RWPE1 (cell line): ENCODE results near the gene CCL1.

Source experiments
- CTCF ChIA-PET: fragments of 350-600 bp; sonication (Branson Sonifier 250); formaldehyde crosslinking; extraction: SDS; loops from one replicate; lab custom pipeline; 2021; lab: Yijun Ruan, JAX
- POLR2A ChIA-PET: fragments of 400-600 bp; formaldehyde crosslinking; extraction: SDS; loops from one replicate; lab custom pipeline; 2020; ENCODE audit warnings: antibody characterized with exemption; ENCODE audit not compliant: low non-redundant PET; lab: Yijun Ruan, JAX
- DNase-seq: peaks from one replicate; pipeline ENCODE4 v3.0.0; 2012; ENCODE audit warnings: low spot score
- H3K27ac ChIP-seq: fragments of 450-650 bp; 2 replicates; pipeline ENCODE4 v1.5.1; 2017
- CTCF ChIP-seq: fragments of 450-650 bp; conservative IDR thresholded peaks from 2 replicates; pipeline ENCODE4 v1.5.1; 2017; ENCODE audit warnings: low read depth, mild to moderate bottlenecking

Gene CCL1

DNA sequence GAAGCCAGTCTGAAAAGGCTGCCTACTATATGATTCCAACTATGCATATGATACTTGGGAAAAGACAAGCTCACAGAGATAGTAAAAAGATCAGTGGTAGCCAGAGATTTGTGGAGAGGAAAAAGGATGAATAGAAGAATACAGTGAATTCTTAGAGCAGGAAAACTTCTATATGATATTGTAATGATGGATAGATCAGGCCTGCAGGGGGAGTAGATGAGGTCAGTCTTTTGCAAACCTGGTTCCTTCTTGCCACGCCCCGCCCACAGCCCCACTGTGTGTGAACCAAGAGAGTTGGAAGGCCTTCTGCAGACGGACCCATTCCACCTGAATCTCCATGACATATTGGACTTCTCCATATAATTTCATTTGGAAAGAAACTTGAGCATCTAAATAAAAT lies 44.6 kb downstream of the CCL1 start:
- DNase-seq: no peak
- CTCF ChIA-PET: interaction anchor here (0.6 kb wide), 2 partner anchors 216 to 460 kb away, joined by 3 read pairs; no protein-coding TSS in a partner anchor
- no peak overlapping the region for H3K27ac ChIP-seq
- TF ChIP-seq CTCF: no peak
- POLR2A ChIA-PET: no interaction called here

DNA sequence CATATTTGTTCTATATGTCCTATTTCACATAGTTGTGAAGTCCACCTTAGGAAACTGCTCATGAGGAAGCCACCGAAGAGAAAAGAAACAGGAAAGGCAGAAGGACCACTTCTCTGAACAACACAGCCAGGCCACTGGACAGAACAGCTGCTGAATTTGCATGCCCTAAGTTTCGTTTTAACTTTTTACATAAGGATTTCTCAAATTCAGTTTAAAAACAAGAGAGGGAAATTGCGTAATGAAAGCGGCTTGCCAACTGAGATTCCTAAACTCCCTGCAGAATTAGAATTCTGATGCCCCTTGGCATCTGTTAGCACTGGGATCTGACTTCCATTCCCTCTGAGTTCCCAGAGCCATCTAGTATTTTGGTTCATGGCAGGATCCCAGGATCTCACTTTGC lies 48.8 kb downstream of the CCL1 start:
- CTCF ChIA-PET: no interaction called here

DNA sequence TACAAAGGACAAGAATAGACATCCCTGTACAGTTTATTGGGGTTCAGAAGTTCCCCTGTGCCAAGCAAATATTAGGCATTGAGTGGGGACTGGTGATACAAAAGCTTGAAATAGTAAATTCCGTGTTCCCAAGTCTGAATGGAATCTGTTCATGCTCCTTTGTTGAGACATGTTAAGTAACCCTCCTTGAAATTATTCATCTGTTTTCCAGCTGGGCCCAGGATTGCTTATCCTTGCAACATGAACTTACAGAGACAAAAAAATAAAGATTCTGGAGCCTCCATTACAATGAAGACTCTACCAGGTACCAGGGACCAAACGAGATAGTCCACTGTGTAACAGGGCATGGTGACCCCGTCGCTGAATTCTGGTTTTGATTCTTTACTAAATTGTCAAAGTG lies 49.9 kb downstream of the CCL1 start:
- no peak for TF ChIP-seq CTCF
- no peak for DNase-seq
- CTCF ChIA-PET: interaction anchor here (0.6 kb wide), 2 partner anchors 949 to 998 kb away, joined by 3 to 4 read pairs; no protein-coding TSS in a partner anchor
- H3K27ac ChIP-seq: no peak overlapping the region
- POLR2A ChIA-PET: interaction anchor here (0.6 kb wide), 1 partner anchor 198 kb away, joined by 3 read pairs; no protein-coding TSS in a partner anchor

More for the DNA sequence above, 48.8 kb downstream of the CCL1 start:
- POLR2A ChIA-PET: no interaction called here
- no peak for DNase-seq
- no peak for TF ChIP-seq CTCF
- no peak overlapping the region for H3K27ac ChIP-seq

DNA sequence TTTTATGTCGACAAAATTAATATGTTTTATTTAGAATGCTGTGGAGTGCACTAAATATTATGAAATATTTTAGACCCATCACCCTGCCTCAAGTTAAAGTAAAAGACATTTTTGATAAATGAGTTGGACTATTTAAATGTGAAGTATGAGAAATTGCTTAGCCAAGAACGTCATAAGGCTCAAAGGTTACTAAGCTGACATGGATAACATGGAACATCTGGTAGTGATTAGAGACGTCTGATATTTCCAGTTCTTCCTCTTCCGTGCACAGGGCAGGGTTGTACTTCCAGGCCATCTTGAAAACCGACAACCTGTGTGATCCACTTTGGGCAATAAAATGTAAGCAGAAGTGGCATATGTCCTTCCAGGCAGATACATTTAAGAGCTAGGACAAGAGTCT lies 51.0 kb downstream of the CCL1 start:
- no peak for DNase-seq
- TF ChIP-seq CTCF: no peak
- ChIA-PET CTCF (interaction anchor here (1.6 kb wide), 1 partner anchor 50 kb away, joined by 5 read pairs; no protein-coding TSS in a partner anchor), POLR2A (no interaction called here)
- no peak overlapping the region for H3K27ac ChIP-seq

DNA sequence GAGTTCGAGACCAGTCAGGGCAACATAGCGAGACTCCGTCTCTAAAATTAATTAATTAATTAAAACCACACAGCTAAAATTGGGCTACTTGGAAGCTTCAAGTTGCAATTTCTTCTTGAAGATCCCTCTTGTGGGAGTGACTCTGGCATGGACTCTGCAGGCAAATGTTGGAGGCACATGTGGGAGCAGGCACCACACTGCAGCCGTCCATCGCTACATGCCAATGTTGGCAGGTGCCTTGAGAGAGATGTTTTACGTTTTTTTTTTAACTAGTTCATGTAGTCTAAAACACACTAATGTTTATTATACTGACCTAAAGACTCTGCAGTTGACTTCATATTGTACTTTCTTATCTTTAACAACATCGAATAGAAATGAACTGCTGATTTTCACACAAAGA lies 51.7 kb downstream of the CCL1 start:
- ChIA-PET POLR2A (no interaction called here), CTCF (interaction anchor here (1.6 kb wide), 1 partner anchor 50 kb away, joined by 5 read pairs; no protein-coding TSS in a partner anchor)
- no peak for DNase-seq
- H3K27ac ChIP-seq: no peak overlapping the region
- TF ChIP-seq CTCF: no peak
